Measurements from ENCODE around the gene SLC48A1.

DNA sequence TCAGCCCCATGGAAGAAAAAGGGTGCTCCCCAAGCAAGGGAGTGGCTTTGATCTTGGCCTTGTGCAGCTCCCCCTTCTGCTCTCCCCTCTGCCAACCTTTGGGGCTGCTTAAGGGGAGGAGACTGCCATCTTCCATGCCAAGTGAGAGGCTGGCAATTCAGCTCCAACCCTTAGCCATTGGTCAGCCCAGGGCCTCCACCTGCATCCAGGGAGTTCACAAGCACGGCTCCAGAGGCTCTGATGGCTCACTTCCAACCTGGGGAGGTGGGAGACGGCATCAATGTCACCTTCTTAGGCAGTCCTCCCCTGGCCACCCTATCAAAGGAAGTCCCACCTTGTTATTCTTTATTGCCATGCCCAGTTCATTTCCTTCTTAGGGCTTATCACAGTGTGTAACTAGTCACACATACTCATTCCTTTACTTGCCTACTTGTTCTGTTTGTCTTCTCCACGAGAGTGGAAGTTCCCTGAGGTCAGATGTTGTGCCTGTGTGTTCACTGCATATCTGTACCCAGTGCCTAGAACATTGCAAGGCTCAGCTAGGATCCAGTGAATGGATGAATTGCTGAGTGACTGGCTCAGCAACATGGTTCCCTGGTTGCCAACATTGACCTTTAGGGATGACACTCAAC, 41.6 kb downstream of the SLC48A1 start:
- TF ChIP-seq, protein P1, sequence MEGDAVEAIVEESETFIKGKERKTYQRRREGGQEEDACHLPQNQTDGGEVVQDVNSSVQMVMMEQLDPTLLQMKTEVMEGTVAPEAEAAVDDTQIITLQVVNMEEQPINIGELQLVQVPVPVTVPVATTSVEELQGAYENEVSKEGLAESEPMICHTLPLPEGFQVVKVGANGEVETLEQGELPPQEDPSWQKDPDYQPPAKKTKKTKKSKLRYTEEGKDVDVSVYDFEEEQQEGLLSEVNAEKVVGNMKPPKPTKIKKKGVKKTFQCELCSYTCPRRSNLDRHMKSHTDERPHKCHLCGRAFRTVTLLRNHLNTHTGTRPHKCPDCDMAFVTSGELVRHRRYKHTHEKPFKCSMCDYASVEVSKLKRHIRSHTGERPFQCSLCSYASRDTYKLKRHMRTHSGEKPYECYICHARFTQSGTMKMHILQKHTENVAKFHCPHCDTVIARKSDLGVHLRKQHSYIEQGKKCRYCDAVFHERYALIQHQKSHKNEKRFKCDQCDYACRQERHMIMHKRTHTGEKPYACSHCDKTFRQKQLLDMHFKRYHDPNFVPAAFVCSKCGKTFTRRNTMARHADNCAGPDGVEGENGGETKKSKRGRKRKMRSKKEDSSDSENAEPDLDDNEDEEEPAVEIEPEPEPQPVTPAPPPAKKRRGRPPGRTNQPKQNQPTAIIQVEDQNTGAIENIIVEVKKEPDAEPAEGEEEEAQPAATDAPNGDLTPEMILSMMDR (IDR thresholded peaks at IDR 0.05): no peak
- TF ChIP-seq POLR2A (IDR thresholded peaks at IDR 0.05): no peak
- no peak for TF ChIP-seq POLR2AphosphoS5 (IDR thresholded peaks at IDR 0.05)

All from prostate gland (tissue), 2 donors.